MCF 10A (cell line): Measurements from ENCODE around the gene CSNK1A1. TPM values are rescaled to one million over a fixed set of nuclear protein-coding genes. Genes with fewer than 3 reads are reported as not detected.

Experiments
- BruUV-seq: library from RNA; stranded (reverse); fragments of 400-500 nt; replicated peaks from 2 replicates; lab custom pipeline; 2021; lab: Mats Ljungman, UMichigan
- CTCF ChIA-PET: fragments of 300-600 bp; sonication (Branson Sonifier 250); formaldehyde crosslinking; extraction: SDS; loops from one replicate; lab custom pipeline; 2021; ENCODE audit warnings: antibody characterized with exemption, inconsistent platforms; lab: Yijun Ruan, JAX
- POLR2A ChIA-PET: fragments of 300-600, 350-650 bp; sonication (Branson Sonifier 250); formaldehyde crosslinking; extraction: SDS; loops from one replicate; lab custom pipeline; 2020; ENCODE audit warnings: antibody characterized with exemption, inconsistent platforms; lab: Yijun Ruan, JAX
- DNase-seq: peaks from one replicate; pipeline ENCODE4 v3.0.0-alpha.2; 2018; ENCODE audit not compliant: unreplicated experiment
- H3K27ac Mint-ChIP-seq: one replicate; pipeline ENCODE4 v1.8.0; 2022; ENCODE audit warnings: mild to moderate bottlenecking, low read depth, mixed read lengths; ENCODE audit not compliant: unreplicated experiment
- H3K27me3 Mint-ChIP-seq: one replicate; pipeline ENCODE4 v1.8.0; 2022; ENCODE audit warnings: mixed read lengths; ENCODE audit not compliant: insufficient read depth, unreplicated experiment
- H3K36me3 Mint-ChIP-seq: one replicate; pipeline ENCODE4 v1.8.0; 2022; ENCODE audit warnings: mild to moderate bottlenecking, moderate library complexity, mixed read lengths; ENCODE audit not compliant: insufficient read depth, unreplicated experiment
- H3K4me1 Mint-ChIP-seq: one replicate; pipeline ENCODE4 v1.8.0; 2022; ENCODE audit warnings: mixed read lengths; ENCODE audit not compliant: insufficient read depth, unreplicated experiment
- H3K4me3 Mint-ChIP-seq: one replicate; pipeline ENCODE4 v1.8.0; 2022; ENCODE audit warnings: mild to moderate bottlenecking, moderate library complexity, mixed read lengths; ENCODE audit not compliant: unreplicated experiment
- H3K9me3 Mint-ChIP-seq: one replicate; pipeline ENCODE4 v1.8.0; 2022; ENCODE audit warnings: mixed read lengths; ENCODE audit not compliant: unreplicated experiment
- intact Hi-C: fragments of 100-400 bp; cut with micrococcal nuclease; formaldehyde crosslinking; loops from 2 replicates; pipeline ENCODE4 v1.14.1; 2022
- total RNA-seq: library from RNA; stranded (reverse); gene quantifications from 2 replicates; pipeline ENCODE4 v1.2.3, GENCODE V29; 2022
- TF ChIP-seq, protein P1 (sequence below): fragments of 200-600 bp; IDR thresholded peaks from one replicate; pipeline ENCODE4 v1.8.0; 2022; ENCODE audit warnings: antibody characterized with exemption, mild to moderate bottlenecking; ENCODE audit not compliant: unreplicated experiment

CSNK1A1 gene
- total RNA-seq, 1 experiment from 2014 or later, result 744 TPM

DNA sequence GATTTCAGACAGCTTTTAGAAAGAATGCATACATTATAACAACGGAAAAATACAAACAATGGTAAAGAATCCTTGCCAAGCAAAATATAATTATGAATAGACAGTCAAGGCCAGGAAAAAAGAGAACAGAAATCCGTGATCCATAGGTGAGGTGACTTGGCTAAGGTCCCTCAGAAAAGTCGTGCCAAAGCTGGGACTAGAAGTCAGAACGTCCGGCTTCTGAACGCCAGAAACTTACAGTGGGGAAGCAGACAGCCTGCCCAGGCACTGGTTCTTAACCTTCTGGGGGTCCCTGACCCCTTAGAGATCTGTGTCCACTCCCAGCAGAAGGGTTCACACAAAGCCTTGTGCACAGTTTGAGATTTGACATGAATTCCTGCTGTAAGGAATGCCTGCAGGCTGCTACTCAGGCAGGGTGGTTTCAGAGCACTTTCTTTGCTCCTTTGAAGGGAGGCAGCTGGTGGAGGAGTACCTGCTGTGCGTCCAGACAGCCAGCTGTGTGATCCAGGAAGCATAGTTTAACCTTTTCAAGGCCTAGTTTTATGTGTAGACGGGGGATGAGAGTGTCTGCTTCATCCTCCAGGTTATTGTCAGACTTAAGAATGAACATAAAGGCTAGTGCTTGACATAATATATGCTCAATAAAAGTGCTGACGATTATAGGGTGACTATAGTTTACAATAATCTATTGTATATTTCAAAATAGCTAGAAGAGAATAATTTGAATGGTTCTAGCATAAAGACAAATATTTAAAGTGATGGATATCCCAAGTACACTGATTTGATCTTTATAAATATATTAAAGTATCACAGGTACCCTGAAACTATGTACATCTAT lies 30.9 kb upstream of the CSNK1A1 start:
- Mint-ChIP-seq H3K9me3 (no peaks in the 10 kb centered on the region), H3K4me3 (peak overlapping the region; percentile 75), H3K27ac (no peak overlapping the region), H3K36me3 (no peaks in the 10 kb centered on the region), H3K27me3 (no peaks in the 10 kb centered on the region), H3K4me1 (peaks cover 34% of the 10 kb centered on the region)
- intact Hi-C loops, result loop anchor here (1.0 kb wide), 1 partner anchor 36 kb away; no protein-coding TSS in a partner anchor
- ChIA-PET POLR2A (interaction anchor here (0.5 to 7.3 kb wide), 38 partner anchors 9 to 604 kb away, joined by 3 to 85 read pairs (median 9); partner anchors contain the start of genes CSNK1A1, GRPEL2, PCYOX1L and PPARGC1B), CTCF (interaction anchor here (0.6 to 6.6 kb wide), 23 partner anchors 9 to 808 kb away, joined by 3 to 58 read pairs (median 4); no protein-coding TSS in a partner anchor)
- BruUV-seq, result TSS peak; percentile 49
- TF ChIP-seq, protein P1, sequence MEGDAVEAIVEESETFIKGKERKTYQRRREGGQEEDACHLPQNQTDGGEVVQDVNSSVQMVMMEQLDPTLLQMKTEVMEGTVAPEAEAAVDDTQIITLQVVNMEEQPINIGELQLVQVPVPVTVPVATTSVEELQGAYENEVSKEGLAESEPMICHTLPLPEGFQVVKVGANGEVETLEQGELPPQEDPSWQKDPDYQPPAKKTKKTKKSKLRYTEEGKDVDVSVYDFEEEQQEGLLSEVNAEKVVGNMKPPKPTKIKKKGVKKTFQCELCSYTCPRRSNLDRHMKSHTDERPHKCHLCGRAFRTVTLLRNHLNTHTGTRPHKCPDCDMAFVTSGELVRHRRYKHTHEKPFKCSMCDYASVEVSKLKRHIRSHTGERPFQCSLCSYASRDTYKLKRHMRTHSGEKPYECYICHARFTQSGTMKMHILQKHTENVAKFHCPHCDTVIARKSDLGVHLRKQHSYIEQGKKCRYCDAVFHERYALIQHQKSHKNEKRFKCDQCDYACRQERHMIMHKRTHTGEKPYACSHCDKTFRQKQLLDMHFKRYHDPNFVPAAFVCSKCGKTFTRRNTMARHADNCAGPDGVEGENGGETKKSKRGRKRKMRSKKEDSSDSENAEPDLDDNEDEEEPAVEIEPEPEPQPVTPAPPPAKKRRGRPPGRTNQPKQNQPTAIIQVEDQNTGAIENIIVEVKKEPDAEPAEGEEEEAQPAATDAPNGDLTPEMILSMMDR, result no peak
- DNase-seq, result peak; percentile 57

DNA sequence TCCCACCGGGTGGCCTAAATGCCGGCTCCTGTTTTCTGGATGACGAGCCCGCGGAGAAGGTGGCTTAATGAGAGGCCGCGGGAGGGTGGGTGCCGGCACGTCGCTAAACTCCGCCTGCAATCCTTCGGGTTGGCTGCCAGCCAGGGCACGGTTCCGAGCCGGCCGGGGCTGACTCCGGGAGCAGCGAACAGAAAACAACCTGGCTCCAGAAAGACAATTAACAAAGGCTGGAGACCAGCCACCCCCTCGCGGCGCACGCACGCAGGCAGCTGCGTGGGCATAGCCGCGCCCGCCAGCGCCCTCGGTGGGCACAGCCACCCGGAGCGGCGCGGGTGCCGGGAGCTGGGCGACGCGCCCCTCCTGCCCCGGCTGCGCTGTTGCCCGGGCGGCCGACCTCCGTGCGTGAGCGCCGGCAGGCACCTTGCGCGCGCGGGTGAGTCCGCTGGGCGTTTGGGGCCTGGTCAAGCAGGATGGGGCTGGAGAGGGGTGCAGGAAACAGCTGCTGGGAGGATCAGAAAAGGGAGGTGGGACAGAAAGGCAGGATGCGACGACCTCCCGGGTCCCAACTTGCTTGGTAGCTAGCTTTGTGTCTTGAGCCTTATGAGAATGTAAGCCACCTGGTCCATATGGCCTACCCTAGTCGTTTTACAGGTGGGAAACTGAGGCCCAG lies 30.1 kb upstream of the CSNK1A1 start, which contains the start of gene ARHGEF37:
Gene ARHGEF37 (plus strand): TSS at position 307 of the 670 bp plus-strand sequence. CDS start 16,272 bp downstream, outside the sequence.
- intact Hi-C loops, result loop anchor here (1.0 kb wide), 1 partner anchor 37 kb away; no protein-coding TSS in a partner anchor
- H3K9me3 Mint-ChIP-seq, result no peaks in the 10 kb centered on the region
- DNase-seq, result peak; percentile 83
- BruUV-seq, result no TSS peak
- CTCF ChIA-PET, result interaction anchor here (0.6 to 6.6 kb wide), 22 partner anchors 10 to 443 kb away, joined by 3 to 58 read pairs (median 4); no protein-coding TSS in a partner anchor
- H3K4me3 Mint-ChIP-seq, result peak within 1 kb of the TSS; percentile 75
- H3K27ac Mint-ChIP-seq, result peak within 1 kb of the TSS; percentile 76
- H3K27me3 Mint-ChIP-seq, result no peaks in the 10 kb centered on the region
- H3K36me3 Mint-ChIP-seq, result no peaks in the 10 kb centered on the region
- POLR2A ChIA-PET, result interaction anchor here (0.5 to 7.3 kb wide), 31 partner anchors 10 to 603 kb away, joined by 3 to 85 read pairs (median 10); partner anchors contain the start of genes CSNK1A1, GRPEL2, PCYOX1L and PPARGC1B
- TF ChIP-seq, protein P1, result no peak
- peaks cover 26% of the 10 kb centered on the region for H3K4me1 Mint-ChIP-seq

DNA sequence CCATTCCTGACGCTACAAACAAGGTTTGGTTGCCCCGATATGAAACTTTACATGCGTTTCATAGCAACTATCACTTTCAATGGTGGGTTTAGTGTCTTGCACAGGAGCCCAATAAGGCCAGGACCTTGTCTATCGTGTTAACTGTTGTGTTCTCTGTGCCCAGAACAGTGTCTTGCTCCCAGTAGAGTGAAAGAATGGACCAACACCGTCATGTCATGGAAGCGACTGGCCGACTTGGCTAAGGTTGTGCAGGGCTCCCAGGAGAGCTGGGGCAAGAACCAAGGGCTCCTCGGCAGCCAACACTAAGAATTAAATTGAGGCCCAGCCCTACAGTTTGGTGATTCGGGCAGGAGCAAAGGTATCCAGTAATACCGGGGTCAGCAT lies 29.6 kb upstream of the CSNK1A1 start:
- Mint-ChIP-seq H3K27me3 (no peaks in the 10 kb centered on the region), H3K27ac (peak overlapping the region; percentile 76), H3K9me3 (no peaks in the 10 kb centered on the region), H3K36me3 (no peaks in the 10 kb centered on the region), H3K4me1 (peaks cover 26% of the 10 kb centered on the region), H3K4me3 (peak overlapping the region; percentile 75)
- TF ChIP-seq, protein P1, result no peak
- ChIA-PET CTCF (interaction anchor here (0.6 to 6.6 kb wide), 17 partner anchors 9 to 442 kb away, joined by 3 to 58 read pairs (median 6); partner anchors contain the start of gene CSNK1A1), POLR2A (interaction anchor here (0.7 to 7.3 kb wide), 24 partner anchors 10 to 291 kb away, joined by 3 to 85 read pairs (median 12); partner anchors contain the start of genes CSNK1A1, GRPEL2 and PCYOX1L)
- BruUV-seq, result no TSS peak
- DNase-seq, result no peak
- intact Hi-C loops, result loop anchor here (1.0 kb wide), 1 partner anchor 38 kb away; no protein-coding TSS in a partner anchor
